H9 (cell line): ENCODE measurements around the gene KRT27. TPM values are rescaled to one million over a fixed set of nuclear protein-coding genes. Genes with fewer than 3 reads are reported as not detected.

ENCODE experiments used
- DNase-seq: peaks from one replicate; pipeline ENCODE4 v3.0.0-alpha.2; 2017
- H2AFZ ChIP-seq: one replicate; pipeline ENCODE4 v1.6.1; 2013; ENCODE audit warnings: mild to moderate bottlenecking, low read length, control low read depth, moderate library complexity
- H2AK5ac ChIP-seq: 2 replicates; pipeline ENCODE4 v1.6.1; 2013; ENCODE audit warnings: low read length, control low read depth, mixed read lengths; ENCODE audit not compliant: insufficient read length
- H2BK120ac ChIP-seq: one replicate; pipeline ENCODE4 v1.6.1; 2013; ENCODE audit warnings: low read depth, mild to moderate bottlenecking, low read length, control low read depth, inconsistent platforms; ENCODE audit not compliant: poor library complexity, severe bottlenecking
- H2BK12ac ChIP-seq: 2 replicates; pipeline ENCODE4 v1.6.1; 2013; ENCODE audit warnings: low read length, control low read depth, mixed read lengths, low read depth; ENCODE audit not compliant: insufficient read length
- H2BK15ac ChIP-seq: 2 replicates; pipeline ENCODE4 v1.6.1; 2013; ENCODE audit warnings: low read depth, low read length, control low read depth
- H2BK20ac ChIP-seq: one replicate; pipeline ENCODE4 v1.6.1; 2013; ENCODE audit warnings: low read depth, mild to moderate bottlenecking, low read length, control low read depth, inconsistent platforms; ENCODE audit not compliant: poor library complexity, severe bottlenecking
- H2BK5ac ChIP-seq: 2 replicates; pipeline ENCODE4 v1.6.1; 2013; ENCODE audit warnings: low read length, control low read depth, mixed read lengths; ENCODE audit not compliant: insufficient read length
- H3K14ac ChIP-seq: 2 replicates; pipeline ENCODE4 v1.6.1; 2013; ENCODE audit warnings: low read length, control low read depth; ENCODE audit not compliant: insufficient read depth
- H3K18ac ChIP-seq: 2 replicates; pipeline ENCODE4 v1.6.1; 2013; ENCODE audit warnings: low read depth, mild to moderate bottlenecking, mixed read lengths, low read length, control low read depth; ENCODE audit not compliant: insufficient read length
- H3K23ac ChIP-seq: 2 replicates; pipeline ENCODE4 v1.6.1; 2013; ENCODE audit warnings: low read length, control low read depth, mixed read lengths, low read depth; ENCODE audit not compliant: insufficient read length
- H3K23me2 ChIP-seq: 2 replicates; pipeline ENCODE4 v1.6.1; 2013; ENCODE audit warnings: low read depth, mild to moderate bottlenecking, mixed read lengths, low read length, control low read depth; ENCODE audit not compliant: insufficient read length, poor library complexity, severe bottlenecking
- H3K27ac ChIP-seq: 2 replicates; pipeline ENCODE4 v1.5.1; 2013; ENCODE audit warnings: low read length, control low read depth, mixed read lengths, low read depth; ENCODE audit not compliant: insufficient read length
- H3K27me3 ChIP-seq: 2 replicates; pipeline ENCODE4 v1.6.1; 2013; ENCODE audit warnings: low read length, control low read depth, inconsistent platforms; ENCODE audit not compliant: insufficient read depth
- H3K4ac ChIP-seq: 2 replicates; pipeline ENCODE4 v1.6.1; 2013; ENCODE audit warnings: low read depth, mild to moderate bottlenecking, control low read depth, inconsistent platforms, low read length, moderate library complexity
- H3K4me1 ChIP-seq: 2 replicates; pipeline ENCODE4 v1.6.1; 2013; ENCODE audit warnings: low read length, control low read depth, inconsistent platforms; ENCODE audit not compliant: insufficient read depth
- H3K4me2 ChIP-seq: 2 replicates; pipeline ENCODE4 v1.6.1; 2013; ENCODE audit warnings: low read length, control low read depth, mixed read lengths; ENCODE audit not compliant: insufficient read length, insufficient read depth
- H3K56ac ChIP-seq: 2 replicates; pipeline ENCODE4 v1.6.1; 2013; ENCODE audit warnings: low read depth, mild to moderate bottlenecking, mixed read lengths, low read length, control low read depth; ENCODE audit not compliant: insufficient read length
- H3K79me1 ChIP-seq: 2 replicates; pipeline ENCODE4 v1.6.1; 2013; ENCODE audit warnings: low read depth, mild to moderate bottlenecking, moderate library complexity, low read length, control low read depth, inconsistent platforms; ENCODE audit not compliant: insufficient read depth, poor library complexity, severe bottlenecking
- H3K79me2 ChIP-seq: 2 replicates; pipeline ENCODE4 v1.6.1; 2013; ENCODE audit warnings: low read length, control low read depth, inconsistent platforms; ENCODE audit not compliant: insufficient read depth
- H3K9ac ChIP-seq: 2 replicates; pipeline ENCODE4 v1.6.1; 2013; ENCODE audit warnings: low read length, control low read depth, mixed read lengths; ENCODE audit not compliant: insufficient read length; ENCODE audit errors: extremely low read depth
- H3K9me3 ChIP-seq: one replicate; pipeline ENCODE4 v1.6.1; 2013; ENCODE audit warnings: low read depth, low read length, inconsistent platforms; ENCODE audit not compliant: control insufficient read depth
- H3T11ph ChIP-seq: one replicate; pipeline ENCODE4 v1.6.1; 2013; ENCODE audit warnings: mild to moderate bottlenecking, low read length, control low read depth, inconsistent platforms
- H4K20me1 ChIP-seq: one replicate; pipeline ENCODE4 v1.6.1; 2013; ENCODE audit not compliant: control insufficient read depth, insufficient read length, insufficient read depth
- H4K5ac ChIP-seq: 2 replicates; pipeline ENCODE4 v1.6.1; 2013; ENCODE audit warnings: low read depth, mild to moderate bottlenecking, mixed read lengths, low read length, control low read depth; ENCODE audit not compliant: insufficient read length
- H4K8ac ChIP-seq: replicated peaks from 2 replicates; pipeline ENCODE4 v1.6.1; 2013; ENCODE audit warnings: low read length, control low read depth, mixed read lengths, low read depth; ENCODE audit not compliant: insufficient read length
- H4K91ac ChIP-seq: 2 replicates; pipeline ENCODE4 v1.6.1; 2013; ENCODE audit warnings: low read depth, mild to moderate bottlenecking, moderate library complexity, mixed read lengths, low read length, control low read depth; ENCODE audit not compliant: insufficient read length
- H3K27ac Mint-ChIP-seq, 3 experiments: 2 replicates in 2 of 3; 3 replicates in 1 of 3; pipeline ENCODE4 v1.8.0; 2020 to 2021; ENCODE audit warnings: mixed read lengths in 3 of 3, mild to moderate bottlenecking in 1 of 3, moderate library complexity in 1 of 3
- H3K27me3 Mint-ChIP-seq: 2 replicates; pipeline ENCODE4 v1.8.0; 2021; ENCODE audit warnings: low read depth, mild to moderate bottlenecking, moderate library complexity, mixed read lengths
- H3K36me3 Mint-ChIP-seq, 3 experiments: 2 replicates in 2 of 3; 3 replicates in 1 of 3; pipeline ENCODE4 v1.8.0; 2020 to 2021; ENCODE audit warnings: low read depth in 3 of 3, mixed read lengths in 3 of 3; ENCODE audit not compliant: insufficient read depth in 1 of 3
- H3K4me1 Mint-ChIP-seq, 2 experiments: 2 replicates each; pipeline ENCODE4 v1.8.0; 2020; ENCODE audit warnings: mixed read lengths in 2 of 2
- H3K4me3 Mint-ChIP-seq, 2 experiments: 2 replicates in 1 of 2; 3 replicates in 1 of 2; pipeline ENCODE4 v1.8.0; 2020 to 2021; ENCODE audit warnings: mild to moderate bottlenecking in 2 of 2, mixed read lengths in 2 of 2, moderate library complexity in 1 of 2
- H3K9me3 Mint-ChIP-seq, 2 experiments: 2 replicates in 1 of 2; 3 replicates in 1 of 2; pipeline ENCODE4 v1.8.0; 2020; ENCODE audit warnings: mild to moderate bottlenecking in 2 of 2, mixed read lengths in 2 of 2, moderate library complexity in 1 of 2
- CTCF ChIP-seq: fragments of 200-600 bp; sonication (generic); conservative IDR thresholded peaks from 3 replicates; pipeline ENCODE4 v1.8.0; 2021; ENCODE audit warnings: antibody characterized with exemption, mild to moderate bottlenecking
- WGBS: extraction: QIAGEN DNeasy Blood & Tissue Kit; methylation state at CpG from one replicate; pipeline ENCODE4 v1.1.7; 2013; ENCODE audit warnings: missing lambda C conversion rate, low lambda C conversion rate, mixed read lengths; ENCODE audit not compliant: insufficient read length; ENCODE audit errors: extremely low coverage; 5-methylcytosine and 5-hydroxymethylcytosine counted together
- total RNA-seq: library from RNA; stranded (reverse); gene quantifications from 2 replicates; pipeline ENCODE4 v1.2.1, GENCODE V29; 2021

KRT27 gene
- total RNA-seq, 1 experiment from 2014 or later: not detected

- Histone ChIP-seq H4K91ac (no peak overlapping the region), H3K4me2 (no peak overlapping the region), H3K27ac (no peak overlapping the region), H3K9ac (no peak overlapping the region), H3K79me1 (no peaks in the 10 kb centered on the region), H3K79me2 (no peaks in the 10 kb centered on the region), H3K4ac (no peak overlapping the region), H3K14ac (no peak overlapping the region), H4K5ac (no peak overlapping the region), H3K27me3 (no peaks in the 10 kb centered on the region), H2BK15ac (no peak overlapping the region), H2AFZ (no peak overlapping the region), H3K9me3 (no peaks in the 10 kb centered on the region), H3K23me2 (no peaks in the 10 kb centered on the region), H3K56ac (no peak overlapping the region), H2BK12ac (no peak overlapping the region), H2BK120ac (no peak overlapping the region), H4K20me1 (no peaks in the 10 kb centered on the region), H4K8ac (no peak overlapping the region), H3K23ac (no peak overlapping the region), H2AK5ac (no peak overlapping the region), H3T11ph (no peak overlapping the region), H3K4me1 (no peaks in the 10 kb centered on the region), H3K18ac (no peak overlapping the region), H2BK20ac (no peak overlapping the region), H2BK5ac (no peak overlapping the region)
- H3K9me3 Mint-ChIP-seq: peaks cover 0 to 4% of the 10 kb centered on the region in 2 experiments; a peak in 2 of 5 replicates
- peaks cover 32% of the 10 kb centered on the region for H3K27me3 Mint-ChIP-seq
- no peak overlapping the region for H3K4me3 Mint-ChIP-seq
- WGBS: no CpG with 5 or more reads among the region's 2 CpGs
- no peak for TF ChIP-seq CTCF
- no peak overlapping the region for H3K27ac Mint-ChIP-seq
- H3K36me3 Mint-ChIP-seq: no peaks in the 10 kb centered on the region
- peaks cover 0 to 2% of the 10 kb centered on the region in 2 experiments; a peak in 1 of 4 replicates for H3K4me1 Mint-ChIP-seq
- no peak for DNase-seq
These were observed 18.8 kb upstream of the KRT27 start for GRCh38 chr17:40801157-40801556.
